Nucleus accumbens (tissue), 56 donors: ENCODE measurements around the gene IQGAP2.

Experiments
- DNase-seq, 56 donors: peaks; one replicate each; lab custom pipeline; 2025; lab: John Stamatoyannopoulos, UW

Gene IQGAP2

DNA sequence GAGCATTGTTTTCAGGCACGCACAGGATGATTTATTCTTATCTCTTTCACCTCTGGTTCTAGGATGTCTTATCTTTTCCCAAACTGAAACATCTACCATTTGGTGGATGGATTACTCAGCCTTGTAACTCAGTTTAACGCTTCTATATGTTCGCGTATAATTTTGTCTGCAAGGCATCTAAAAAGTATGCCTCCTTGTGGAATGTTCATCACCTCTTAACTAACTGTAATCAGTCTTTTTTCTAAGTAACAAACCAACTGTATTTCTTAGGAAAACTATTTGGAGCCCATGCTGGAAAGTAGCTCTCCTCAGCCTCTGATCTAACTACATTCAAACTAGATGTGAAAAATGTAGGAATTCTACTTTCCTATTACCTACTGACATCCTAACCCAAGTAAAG is 231.6 kb downstream of the IQGAP2 start:
- no peak for DNase-seq

DNA sequence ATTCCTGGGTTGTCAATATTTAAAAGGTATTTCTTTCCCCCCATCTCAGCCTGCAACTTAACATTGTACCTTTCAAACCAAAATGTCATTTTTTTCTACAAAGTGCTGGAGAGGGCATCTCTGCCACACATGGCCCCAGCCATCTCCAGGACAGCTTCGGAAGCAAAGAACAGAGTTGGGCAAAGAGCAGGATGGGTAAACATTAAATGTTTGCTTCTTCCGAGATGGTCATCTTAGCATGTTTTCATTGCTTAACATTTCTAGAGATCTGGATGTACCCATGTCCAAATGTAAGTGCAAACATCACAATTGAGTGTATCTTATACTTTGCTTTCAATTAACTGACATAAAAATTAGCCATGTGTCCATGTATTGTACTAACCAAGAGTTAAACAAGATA is 234.4 kb downstream of the IQGAP2 start:
- no peak for DNase-seq

DNA sequence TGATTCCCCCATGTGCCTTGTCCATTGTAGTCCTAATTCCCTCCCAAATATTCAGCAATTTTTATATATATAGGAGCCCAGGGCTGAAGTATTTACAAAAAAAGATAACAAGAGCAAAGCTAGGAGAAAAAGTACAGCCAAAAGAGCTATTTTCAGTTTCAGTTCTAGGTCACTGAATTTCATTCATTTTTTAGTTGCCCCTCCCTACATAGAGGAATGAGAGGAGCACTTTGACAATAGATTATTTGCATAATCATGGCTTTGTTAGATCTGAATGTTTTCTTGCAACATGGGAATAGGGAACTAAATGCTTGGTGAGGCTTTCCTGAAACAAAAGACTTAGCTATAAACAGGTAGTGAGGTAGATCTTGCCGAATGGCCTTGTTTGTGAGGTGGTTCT is 235.4 kb downstream of the IQGAP2 start:
- no peak for DNase-seq

DNA sequence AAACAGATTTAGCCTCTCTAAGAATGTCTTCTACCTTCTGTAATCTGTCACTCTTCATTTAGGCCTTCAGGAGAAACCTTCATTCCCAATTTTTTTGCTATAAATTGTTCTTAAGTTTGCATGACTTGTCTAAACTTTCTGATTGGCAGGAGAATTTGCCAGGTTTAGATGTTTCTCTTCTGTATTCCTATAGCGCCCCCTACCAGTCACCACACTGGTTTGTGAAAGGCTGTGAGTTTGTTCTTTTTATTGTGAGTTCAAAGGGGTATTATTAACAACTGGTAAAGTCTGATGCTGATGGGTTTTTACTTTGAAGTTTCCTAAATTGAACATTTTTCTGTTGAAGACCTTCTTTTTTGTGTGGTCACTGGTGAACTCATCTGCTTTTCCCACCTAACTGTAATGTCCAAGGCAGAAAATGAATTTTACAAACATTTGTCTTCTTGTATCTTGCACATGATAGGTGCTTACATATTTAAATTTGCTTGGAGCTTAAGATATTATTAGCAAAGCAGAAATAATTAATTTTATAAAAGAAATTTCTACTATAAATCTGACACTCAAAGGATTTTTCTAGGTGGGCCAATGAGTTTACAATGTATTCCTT is 238.5 kb downstream of the IQGAP2 start:
- peak in 13 of 56 donors; percentile 1 to 53 (median 6) for DNase-seq

DNA sequence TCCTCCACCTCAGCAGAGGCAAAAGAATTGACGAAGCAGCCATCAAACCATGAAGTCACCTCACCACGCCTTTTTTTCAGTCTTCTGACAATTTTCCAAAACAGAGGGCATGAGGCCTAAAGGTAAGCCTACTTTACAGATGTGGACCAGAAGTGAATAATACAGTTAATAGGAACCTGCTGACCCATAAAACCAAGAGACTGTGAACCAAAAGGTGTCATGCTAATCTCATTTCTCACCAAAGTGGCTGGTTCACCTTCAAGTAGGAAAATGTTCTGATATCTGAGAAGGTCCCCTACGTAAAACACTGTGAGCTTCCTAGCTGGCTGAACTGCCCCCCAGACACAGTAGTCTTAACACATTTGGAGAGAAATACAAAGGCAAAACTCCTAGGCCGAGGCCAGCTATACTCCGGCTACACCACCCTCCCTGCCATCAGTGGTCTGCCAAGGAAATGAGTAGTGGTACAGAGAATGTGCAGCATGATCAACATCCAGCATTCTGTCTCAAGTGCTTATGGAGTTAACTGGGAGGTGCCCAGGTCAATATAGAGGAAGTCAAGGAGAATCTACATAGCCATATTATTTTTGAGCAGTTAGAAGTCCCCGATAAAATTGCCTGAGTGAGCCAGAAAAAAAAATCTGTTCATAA is 239.4 kb downstream of the IQGAP2 start:
- no peak for DNase-seq

DNA sequence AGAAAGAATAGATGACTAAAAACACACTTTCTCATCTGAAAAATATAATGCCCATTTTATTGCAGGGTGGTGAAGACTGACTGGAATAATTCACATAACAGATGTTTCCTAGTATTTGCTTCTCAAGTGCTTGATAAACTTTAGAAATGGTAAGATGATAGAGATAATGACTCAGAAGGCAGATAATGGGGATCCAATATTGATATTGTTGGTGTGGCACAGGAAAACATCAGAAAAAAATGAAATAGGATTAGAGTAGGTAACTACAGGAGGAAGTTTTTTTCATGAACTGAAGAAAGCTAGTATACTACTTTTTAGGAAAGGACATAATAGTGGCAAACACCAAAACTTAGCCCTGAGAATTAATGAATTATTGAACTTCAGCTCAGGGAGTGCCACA is 240.3 kb downstream of the IQGAP2 start:
- DNase-seq, result no peak

DNA sequence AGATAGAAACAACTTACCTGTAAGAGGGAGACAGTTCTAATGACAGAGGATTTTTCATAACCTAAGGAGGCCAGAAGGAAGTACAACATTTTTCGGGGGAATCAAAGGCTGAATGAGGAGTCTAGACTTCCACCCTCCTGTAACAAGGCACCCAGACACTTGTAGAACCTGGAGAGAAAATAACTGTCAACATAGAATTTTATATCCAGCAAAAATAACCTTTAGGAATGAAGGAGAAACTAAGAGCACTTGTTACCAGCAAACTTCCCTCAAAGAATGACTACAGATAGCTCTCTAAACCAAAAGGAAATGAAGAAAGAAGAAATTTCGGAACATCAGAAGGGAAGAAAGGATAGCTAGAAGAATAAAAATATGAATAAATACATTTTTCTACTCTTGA is 246.1 kb downstream of the IQGAP2 start:
- DNase-seq, result no peak

DNA sequence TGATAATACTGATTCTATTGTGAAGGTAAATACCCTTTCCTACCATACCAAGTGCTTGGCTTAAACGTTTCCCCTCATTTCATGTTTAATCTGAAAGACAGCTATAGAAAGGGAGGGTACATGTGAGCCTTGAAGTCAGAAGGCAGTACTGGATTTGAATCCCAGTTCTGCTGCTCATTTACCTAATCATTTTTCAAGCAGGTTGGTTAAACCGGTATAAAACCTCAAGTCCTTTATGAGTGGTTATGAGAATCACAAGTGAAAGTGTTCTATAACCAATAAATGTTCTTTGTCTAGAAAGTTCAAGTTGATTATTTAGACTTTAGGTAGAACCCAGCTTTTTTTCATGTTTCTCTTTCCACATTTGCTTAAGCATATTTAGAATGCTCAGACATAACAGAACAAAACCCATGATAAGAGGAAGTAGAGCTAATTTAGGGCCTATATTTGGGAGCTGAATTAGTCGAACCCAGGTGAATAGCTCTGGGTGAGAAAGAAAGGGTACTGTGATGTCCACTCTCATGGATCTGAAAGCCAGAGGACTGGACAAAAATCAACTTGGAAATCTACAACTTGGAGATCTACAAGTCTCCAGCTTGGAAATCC is 249.8 kb downstream of the IQGAP2 start:
- no peak for DNase-seq

DNA sequence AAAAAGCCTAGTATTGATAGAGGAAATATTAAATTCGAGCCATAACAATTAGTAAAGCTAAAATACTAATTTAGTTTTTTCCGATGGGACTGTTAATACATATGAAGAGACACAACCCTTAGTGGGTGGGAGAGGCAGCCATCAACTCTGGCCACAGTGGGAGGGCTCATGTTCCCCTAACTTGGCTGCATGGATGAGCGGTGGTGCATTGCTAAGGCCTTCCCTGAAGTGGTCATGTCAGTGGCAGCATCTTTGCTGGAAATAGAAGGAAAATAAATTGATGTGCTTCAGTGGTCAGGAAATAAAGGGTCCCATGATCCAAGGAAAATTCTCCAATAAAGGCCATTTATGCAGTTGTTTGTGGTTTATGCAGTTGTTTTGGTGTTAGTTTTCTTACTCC is 254.0 kb downstream of the IQGAP2 start:
- no peak for DNase-seq

DNA sequence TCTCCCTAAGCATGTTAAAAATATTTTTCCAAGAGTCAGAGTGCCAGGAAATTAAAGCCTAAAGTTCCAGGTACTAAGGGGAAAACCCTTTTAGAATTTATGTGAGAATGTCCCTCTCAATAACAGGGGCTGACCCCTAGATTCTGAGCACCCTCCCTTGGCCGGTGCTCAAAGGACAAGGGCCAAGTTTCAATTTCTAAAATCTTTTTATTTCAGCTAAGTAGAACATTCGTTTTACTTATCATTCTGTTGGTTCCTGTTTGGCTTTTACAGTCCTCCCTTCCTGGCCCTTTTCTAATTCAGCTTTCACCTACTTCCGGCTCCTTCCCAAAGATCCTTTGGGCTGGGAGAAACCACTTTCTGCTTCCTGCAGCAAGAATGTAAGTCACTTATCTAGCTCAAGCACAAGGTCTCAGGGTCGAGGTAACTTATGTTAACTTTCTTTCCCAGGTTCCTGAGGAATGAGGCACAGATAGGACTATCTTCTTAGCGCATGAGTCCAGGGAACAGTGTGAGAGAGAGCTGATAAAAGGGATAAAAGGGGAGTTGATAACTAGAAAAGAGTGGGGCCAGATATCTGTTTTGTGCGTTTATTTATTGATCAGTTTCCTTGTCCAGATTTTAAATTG is 254.7 kb downstream of the IQGAP2 start:
- no peak for DNase-seq

DNA sequence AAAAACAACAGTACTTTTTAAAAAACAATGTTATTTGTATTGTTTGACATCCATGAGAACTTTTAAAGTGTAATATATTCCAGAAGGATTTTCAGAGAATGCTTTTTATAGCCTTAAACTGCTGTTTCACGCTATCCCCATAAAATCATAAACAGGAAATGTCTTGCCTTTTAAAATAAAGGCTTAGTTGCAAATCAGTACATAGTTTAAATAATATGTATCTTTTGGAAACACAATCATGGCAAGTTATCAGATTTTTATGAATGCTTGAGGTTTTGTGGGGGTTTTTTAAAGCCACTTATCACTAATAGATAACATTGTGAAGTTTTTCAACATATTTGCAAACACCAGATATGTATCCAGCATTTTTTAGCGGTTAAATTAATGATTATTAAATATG is 257.3 kb downstream of the IQGAP2 start:
- DNase-seq, result no peak

DNA sequence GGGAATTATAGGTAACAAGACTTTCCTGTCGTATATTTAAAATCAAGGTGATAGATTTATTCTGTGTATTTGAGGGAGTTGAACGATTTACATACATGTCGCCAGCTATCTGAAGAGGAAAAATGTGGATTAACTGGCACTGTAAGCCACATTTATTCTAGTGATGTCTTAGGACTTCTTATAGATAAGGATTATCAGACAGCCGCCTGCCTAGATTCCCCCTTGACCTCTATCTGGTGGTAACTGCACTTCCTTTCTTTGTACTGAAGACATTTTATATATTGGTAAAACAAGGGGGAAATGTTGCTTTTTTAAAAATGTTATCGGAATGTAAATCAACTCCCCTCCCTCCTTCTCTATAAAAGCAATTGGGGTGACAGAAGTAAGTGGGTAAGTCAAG is 259.4 kb downstream of the IQGAP2 start:
- DNase-seq, result no peak

DNA sequence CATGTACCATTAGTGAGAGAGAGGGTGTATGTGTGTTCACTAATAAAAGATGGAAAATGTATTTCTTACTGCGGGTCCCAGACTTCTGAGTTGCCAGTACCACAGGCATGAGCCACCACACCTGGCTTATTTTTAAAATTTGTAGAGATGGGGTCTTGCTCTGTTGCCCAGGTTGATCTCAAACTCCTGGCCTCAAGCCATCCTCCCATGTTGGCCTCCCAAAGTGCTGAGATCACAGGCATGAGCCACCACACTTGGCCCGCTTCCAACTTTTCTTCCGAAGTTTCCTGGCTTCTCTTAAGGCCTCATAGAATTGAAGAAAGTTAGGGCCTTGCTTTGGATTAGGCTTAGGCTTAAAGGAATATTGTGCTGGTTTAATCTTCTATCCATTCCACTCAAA is 260.5 kb downstream of the IQGAP2 start:
- peak in 1 of 56 donors; percentile 1 for DNase-seq

DNA sequence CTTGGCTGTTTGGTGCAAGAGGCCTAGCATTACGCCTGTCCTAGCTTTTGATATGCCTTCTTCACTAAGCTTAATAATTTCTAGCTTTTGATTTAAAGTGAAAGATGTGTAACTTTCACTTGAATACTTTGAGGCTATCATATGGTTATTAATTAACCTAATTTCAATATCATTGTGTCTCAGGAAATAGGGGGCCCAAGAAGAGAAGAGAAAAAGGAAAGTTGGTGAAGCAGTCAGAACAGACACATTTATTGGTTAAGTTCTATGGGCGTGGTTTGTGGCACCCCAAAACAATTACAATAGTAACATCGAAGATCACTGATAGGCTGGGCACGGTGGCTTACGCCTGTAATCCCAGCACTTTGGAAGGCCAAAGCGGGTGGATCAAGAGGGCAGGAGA is 261.0 kb downstream of the IQGAP2 start:
- no peak for DNase-seq

DNA sequence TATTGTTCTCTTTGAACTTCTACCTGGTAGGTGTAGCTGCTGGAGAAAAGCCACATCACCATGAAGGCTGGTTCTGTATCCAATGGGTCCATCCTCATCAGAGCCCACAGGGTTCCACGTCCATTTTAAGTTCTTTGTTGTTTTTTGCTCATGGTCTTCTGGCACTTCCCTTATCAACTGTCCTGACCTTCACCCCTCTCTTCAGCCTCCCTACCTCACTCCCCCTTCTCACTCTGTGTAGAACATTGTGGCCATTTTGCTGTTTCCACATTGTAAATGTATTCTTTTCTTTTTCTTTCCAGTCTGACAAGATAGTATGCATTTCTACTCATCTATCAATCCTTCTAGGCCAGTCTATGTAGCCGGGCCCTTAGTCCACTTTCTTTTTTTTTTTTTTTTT is 264.4 kb downstream of the IQGAP2 start:
- no peak for DNase-seq

DNA sequence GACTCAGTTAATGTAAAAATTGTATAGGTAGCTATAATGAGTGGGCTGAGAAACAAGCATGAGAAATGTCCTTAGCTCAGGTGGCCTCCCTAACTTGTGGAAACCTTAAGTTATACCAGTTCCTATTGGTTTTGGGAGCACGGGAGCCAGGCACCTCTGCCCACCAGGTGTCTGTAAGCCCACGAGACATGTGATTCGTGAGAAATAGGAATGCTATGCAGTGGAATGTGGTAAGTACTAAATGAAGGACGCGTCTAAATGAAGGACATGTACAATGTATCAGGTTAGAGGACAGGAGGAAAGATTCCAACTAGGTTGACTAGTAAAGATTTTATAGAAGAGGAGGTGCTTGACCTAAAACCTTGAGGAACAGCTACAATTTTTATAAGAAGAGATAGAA is 266.2 kb downstream of the IQGAP2 start:
- no peak for DNase-seq

DNA sequence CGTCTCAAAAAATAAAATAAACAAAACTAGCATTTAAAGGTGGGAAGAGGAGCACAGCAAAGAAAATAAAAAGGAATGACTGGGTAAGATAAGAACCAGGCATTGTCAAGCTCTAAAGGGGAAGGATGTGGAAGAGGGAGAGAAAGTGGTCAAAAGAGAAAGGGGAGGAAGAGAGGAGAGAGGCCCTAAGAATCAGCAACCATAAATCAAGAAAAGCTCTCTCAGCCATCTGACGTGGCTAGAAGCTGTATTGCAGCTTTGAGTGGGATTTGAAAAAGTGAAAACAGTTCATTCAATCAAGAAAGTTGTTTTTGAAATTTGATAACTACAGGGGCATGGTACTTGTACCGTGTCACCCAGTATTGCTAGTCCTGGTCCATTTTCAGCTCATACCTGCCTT is 267.4 kb downstream of the IQGAP2 start:
- no peak for DNase-seq

DNA sequence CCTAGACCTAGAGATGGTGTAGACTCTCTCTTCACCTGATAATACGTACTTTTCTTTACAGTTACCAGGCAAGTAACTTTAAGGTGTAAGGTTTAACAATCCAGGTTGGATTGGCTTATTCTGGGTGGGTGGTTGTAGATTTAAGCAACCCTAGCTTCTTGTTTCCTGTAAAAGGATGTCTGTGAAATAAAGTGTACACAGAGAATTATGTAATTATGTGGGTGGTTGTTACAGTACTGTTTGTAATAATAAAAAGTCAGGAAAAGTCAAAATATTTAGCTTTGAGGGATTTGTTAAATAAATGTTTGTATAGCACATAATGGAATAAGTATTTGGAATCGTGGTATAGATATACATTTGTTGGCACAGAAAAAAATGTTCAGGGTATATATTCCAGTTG is 269.2 kb downstream of the IQGAP2 start:
- no peak for DNase-seq

DNA sequence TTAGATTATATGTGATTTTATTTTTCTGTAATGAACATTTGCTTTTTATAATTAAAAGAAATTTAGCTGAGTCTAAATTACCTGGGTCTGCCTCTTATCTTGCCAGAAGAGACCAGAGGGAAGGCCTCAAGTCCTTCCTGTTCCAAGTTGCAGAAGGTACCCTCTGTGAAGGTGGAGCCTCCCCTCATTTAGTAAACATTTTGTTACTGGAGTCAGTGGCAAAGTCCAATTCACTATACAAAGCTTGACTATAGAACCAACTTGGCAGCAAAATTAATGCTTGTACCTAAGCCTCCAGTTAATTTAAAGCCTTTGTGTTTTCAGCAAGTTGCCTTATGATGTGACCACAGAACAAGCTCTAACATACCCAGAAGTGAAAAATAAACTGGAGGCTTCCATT is 270.0 kb downstream of the IQGAP2 start:
- no peak for DNase-seq

DNA sequence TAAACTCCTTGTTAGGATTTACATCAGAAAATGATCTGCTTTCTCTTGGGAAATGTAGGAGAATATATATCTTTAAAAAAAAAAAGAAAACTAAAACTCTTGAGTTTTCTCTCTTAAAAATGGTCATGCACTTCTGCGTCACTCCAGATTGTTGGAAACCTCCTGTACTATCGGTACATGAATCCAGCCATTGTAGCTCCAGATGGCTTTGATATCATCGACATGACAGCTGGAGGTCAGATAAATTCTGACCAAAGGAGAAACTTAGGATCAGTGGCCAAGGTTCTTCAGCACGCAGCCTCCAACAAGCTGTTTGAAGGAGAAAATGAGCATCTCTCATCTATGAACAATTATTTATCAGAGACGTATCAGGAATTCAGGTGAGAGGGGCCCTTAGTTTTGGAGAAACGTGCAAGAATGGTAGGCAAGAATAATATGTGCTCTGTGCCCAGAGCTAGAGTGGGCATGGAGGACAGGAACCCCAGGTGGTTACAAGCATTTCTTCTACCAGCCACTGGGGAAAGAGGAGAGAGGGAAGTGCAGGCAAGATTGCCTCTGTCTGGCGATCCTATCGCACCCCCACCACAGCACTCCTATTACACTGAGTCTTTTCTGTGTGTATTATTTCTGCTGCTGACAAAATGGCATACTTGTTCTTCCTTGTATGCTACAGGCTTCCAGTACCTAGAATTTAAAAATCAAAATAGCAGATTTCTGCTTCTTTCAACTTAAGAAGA is 271.4 kb downstream of the IQGAP2 start:
- DNase-seq, result no peak

DNA sequence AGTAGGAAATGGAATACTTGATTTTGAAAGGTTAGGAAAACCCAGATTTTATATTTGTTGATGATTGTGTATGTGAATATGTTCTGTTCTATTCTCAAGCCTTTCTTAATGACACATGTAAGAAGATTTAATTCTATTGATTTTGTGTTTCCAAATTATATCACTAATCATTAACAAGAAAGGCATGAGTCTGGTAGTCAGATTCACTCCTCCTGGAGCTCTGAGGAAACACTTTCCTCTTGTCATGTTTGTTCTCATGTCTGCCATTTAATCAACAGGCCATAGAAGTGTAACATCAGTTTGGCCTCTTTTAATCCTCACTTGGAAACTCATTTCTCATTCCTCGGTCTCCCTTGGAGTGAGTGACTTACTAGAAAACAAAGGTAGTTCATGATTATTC is 272.3 kb downstream of the IQGAP2 start:
- DNase-seq, result no peak
